IPS DF 6.9 (cell line): ENCODE measurements around the gene SSPN.
A peak's percentile ranks its signal among the peaks of the same experiment; 100 is the strongest.
"Not testable (repeated sequence)": the region's sequence is repeated elsewhere in the genome, so short reads cannot be mapped to it uniquely, and the experiment has no call there.

ENCODE experiments used
- DNase-seq: peaks from one replicate; pipeline ENCODE4 v3.0.0-alpha.2; 2013; ENCODE audit warnings: low read depth, low spot score
- H3K27ac ChIP-seq: one replicate; pipeline ENCODE4 v1.5.1; 2013; ENCODE audit warnings: low read length, control low read depth
- H3K27me3 ChIP-seq: 2 replicates; pipeline ENCODE4 v1.6.1; 2013; ENCODE audit warnings: mild to moderate bottlenecking, low read length; ENCODE audit not compliant: control insufficient read depth, insufficient read depth
- H3K36me3 ChIP-seq: 2 replicates; pipeline ENCODE4 v1.6.1; 2013; ENCODE audit warnings: low read length; ENCODE audit not compliant: control insufficient read depth, insufficient read depth
- H3K4me1 ChIP-seq: 2 replicates; pipeline ENCODE4 v1.6.1; 2013; ENCODE audit warnings: low read length; ENCODE audit not compliant: control insufficient read depth, insufficient read depth
- H3K4me3 ChIP-seq: 2 replicates; pipeline ENCODE4 v1.5.1; 2013; ENCODE audit warnings: mild to moderate bottlenecking, low read length
- H3K9me3 ChIP-seq: 2 replicates; pipeline ENCODE4 v1.6.1; 2013; ENCODE audit warnings: low read length, inconsistent platforms; ENCODE audit not compliant: control insufficient read depth, insufficient read depth
- WGBS: extraction: QIAGEN DNeasy Blood & Tissue Kit; methylation state at CpG from one replicate; pipeline ENCODE4 v1.1.7; 2013; ENCODE audit warnings: mixed read lengths, missing lambda C conversion rate; ENCODE audit not compliant: insufficient read length, insufficient coverage; 5-methylcytosine and 5-hydroxymethylcytosine counted together

The SSPN gene

GRCh38 chr12:26226629-26227360, 31.4 kb downstream of the SSPN start:
- no CpG with 5 or more reads among the region's 44 CpGs for WGBS
- H3K4me3 ChIP-seq = peak overlapping the region; percentile 10; the same call in 1 of the 2 replicates
- no peaks in the 10 kb centered on the region for H3K9me3 ChIP-seq
- no peak overlapping the region for H3K27ac ChIP-seq
- DNase-seq = peak; percentile 18
- no peaks in the 10 kb centered on the region for H3K36me3 ChIP-seq
- H3K27me3 ChIP-seq = peaks cover 17% of the 10 kb centered on the region
- no peaks in the 10 kb centered on the region for H3K4me1 ChIP-seq

GRCh38 chr12:26227361-26227745, 32.0 kb downstream of the SSPN start:
- Histone ChIP-seq H3K27ac (no peak overlapping the region), H3K4me3 (no peak overlapping the region), H3K9me3 (no peaks in the 10 kb centered on the region), H3K4me1 (no peaks in the 10 kb centered on the region), H3K36me3 (no peaks in the 10 kb centered on the region), H3K27me3 (peaks cover 17% of the 10 kb centered on the region)
- WGBS = no CpG with 5 or more reads among the region's 6 CpGs
- DNase-seq = no peak

GRCh38 chr12:26229910-26230309, 34.5 kb downstream of the SSPN start:
- Histone ChIP-seq H3K36me3 (no peaks in the 10 kb centered on the region), H3K27me3 (peaks cover 17% of the 10 kb centered on the region), H3K27ac (no peak overlapping the region), H3K4me1 (no peaks in the 10 kb centered on the region), H3K4me3 (no peak overlapping the region), H3K9me3 (no peaks in the 10 kb centered on the region)
- no peak for DNase-seq
- no CpG with 5 or more reads among the region's 4 CpGs for WGBS

- H3K4me1 ChIP-seq = no peaks in the 10 kb centered on the region
- no peaks in the 10 kb centered on the region for H3K9me3 ChIP-seq
- H3K36me3 ChIP-seq = no peaks in the 10 kb centered on the region
- no CpG with 5 or more reads among the region's 4 CpGs for WGBS
- H3K4me3 ChIP-seq = no peak overlapping the region
- H3K27me3 ChIP-seq = peaks cover 12% of the 10 kb centered on the region
- DNase-seq = no peak
- H3K27ac ChIP-seq = no peak overlapping the region
These were observed 36.1 kb downstream of the SSPN start for GRCh38 chr12:26231470-26231869.

- DNase-seq = no peak
- H3K4me3 ChIP-seq = no peak overlapping the region
- H3K36me3 ChIP-seq = no peaks in the 10 kb centered on the region
- no peaks in the 10 kb centered on the region for H3K4me1 ChIP-seq
- no peak overlapping the region for H3K27ac ChIP-seq
- WGBS = no CpG with 5 or more reads among the region's 3 CpGs
- H3K9me3 ChIP-seq = no peaks in the 10 kb centered on the region
- H3K27me3 ChIP-seq = peaks cover 10% of the 10 kb centered on the region
These were observed 36.5 kb downstream of the SSPN start for GRCh38 chr12:26231921-26232320.

- no peak for DNase-seq
These were observed 38.3 kb downstream of the SSPN start for GRCh38 chr12:26233631-26234030.

GRCh38 chr12:26235465-26235864, 40.1 kb downstream of the SSPN start:
- not testable (repeated sequence) for H3K27ac ChIP-seq, H3K9me3 ChIP-seq, H3K4me1 ChIP-seq, DNase-seq, H3K27me3 ChIP-seq, H3K36me3 ChIP-seq, H3K4me3 ChIP-seq
- no CpG with 5 or more reads among the region's 2 CpGs for WGBS

More at GRCh38 chr12:26233631-26234030, 38.3 kb downstream of the SSPN start:
- no peaks in the 10 kb centered on the region for H3K27me3 ChIP-seq
- no peaks in the 10 kb centered on the region for H3K36me3 ChIP-seq
- no peak overlapping the region for H3K27ac ChIP-seq
- no peaks in the 10 kb centered on the region for H3K9me3 ChIP-seq
- no CpG with 5 or more reads among the region's 9 CpGs for WGBS
- no peak overlapping the region for H3K4me3 ChIP-seq
- no peaks in the 10 kb centered on the region for H3K4me1 ChIP-seq

GRCh38 chr12:26238341-26239121, 43.2 kb downstream of the SSPN start:
- DNase-seq = no peak
- H3K4me3 ChIP-seq = no peak overlapping the region
- WGBS = no CpG with 5 or more reads among the region's 4 CpGs
- H3K27ac ChIP-seq = no peak overlapping the region
- no peaks in the 10 kb centered on the region for H3K27me3 ChIP-seq
- no peaks in the 10 kb centered on the region for H3K36me3 ChIP-seq
- H3K9me3 ChIP-seq = no peaks in the 10 kb centered on the region
- no peaks in the 10 kb centered on the region for H3K4me1 ChIP-seq

- no peaks in the 10 kb centered on the region for H3K27me3 ChIP-seq
- no CpG with 5 or more reads among the region's 5 CpGs for WGBS
- no peaks in the 10 kb centered on the region for H3K36me3 ChIP-seq
- H3K9me3 ChIP-seq = no peaks in the 10 kb centered on the region
- H3K27ac ChIP-seq = no peak overlapping the region
- H3K4me3 ChIP-seq = no peak overlapping the region
- no peaks in the 10 kb centered on the region for H3K4me1 ChIP-seq
- DNase-seq = no peak
These were observed 43.9 kb downstream of the SSPN start for GRCh38 chr12:26239122-26239851.
